ENCODE data around the gene SHC3. TPM values are rescaled to one million over a fixed set of nuclear protein-coding genes. Genes with fewer than 3 reads are reported as not detected.

Gene SHC3
- total RNA-seq, 3 donors from 2014 or later (not counting 1 experiment from before 2014, with no cell fraction given): 0.02 to 0.09 (median 0.08) TPM

GRCh38 chr9:88973281-88974045 lies 205.2 kb downstream of the SHC3 start:
- no peak overlapping the region for H3K4me3 ChIP-seq (ENCODE audit: low read length)
- H3K27ac ChIP-seq (ENCODE audit: low read length): no peak overlapping the region
- Mint-ChIP-seq H3K27me3 (ENCODE audit: low read depth in 2 of 2) (peaks cover 0 to 10% of the 10 kb centered on the region in 2 donors), H3K27ac (no peak overlapping the region), H3K36me3 (no peaks in the 10 kb centered on the region), H3K4me3 (no peak overlapping the region), H3K9me3 (no peaks in the 10 kb centered on the region), H3K4me1 (no peaks in the 10 kb centered on the region)
- H3K9me3 ChIP-seq (ENCODE audit: control insufficient read depth, insufficient read depth, low read length): no peaks in the 10 kb centered on the region
- DNase-seq (no peak), ATAC-seq (no peak)
- H3K27me3 ChIP-seq (ENCODE audit: control insufficient read depth, insufficient read depth, low read length): no peaks in the 10 kb centered on the region
- TF ChIP-seq CTCF (IDR thresholded peaks at IDR 0.05): no peak
- intact Hi-C loops (cut with micrococcal nuclease): no loop called here
- no peaks in the 10 kb centered on the region for H3K36me3 ChIP-seq (ENCODE audit: control insufficient read depth, insufficient read depth, low read length)
- no peaks in the 10 kb centered on the region for H3K4me1 ChIP-seq (ENCODE audit: control insufficient read depth, insufficient read depth, low read length)
- WGBS (ENCODE audit: insufficient coverage): 94% methylated on average over 12 of the region's 12 CpGs

DNA sequence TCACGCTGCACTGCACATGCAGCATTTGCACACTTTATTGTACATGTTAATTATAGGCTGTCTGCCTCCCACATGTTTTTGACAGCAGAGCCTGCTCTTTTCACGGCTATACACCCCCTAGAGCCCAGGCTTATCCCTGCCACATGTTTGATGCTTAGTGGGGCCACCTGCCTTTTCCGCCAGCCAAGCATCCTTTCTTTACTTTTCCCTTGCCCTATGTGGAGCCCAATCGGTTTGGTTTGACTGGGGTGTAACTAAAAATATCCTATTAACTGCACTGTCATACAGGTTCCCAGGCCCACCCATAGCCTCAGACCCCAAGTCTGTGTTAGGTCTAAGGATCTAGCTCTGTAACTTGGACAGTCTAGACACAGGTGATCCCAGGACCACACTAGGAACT lies 206.2 kb downstream of the SHC3 start:
- no peaks in the 10 kb centered on the region for H3K9me3 Mint-ChIP-seq
- Histone ChIP-seq H3K4me1 (ENCODE audit: control insufficient read depth, insufficient read depth, low read length) (no peaks in the 10 kb centered on the region), H3K27ac (ENCODE audit: low read length) (no peak overlapping the region), H3K9me3 (ENCODE audit: control insufficient read depth, insufficient read depth, low read length) (no peaks in the 10 kb centered on the region), H3K27me3 (ENCODE audit: control insufficient read depth, insufficient read depth, low read length) (no peaks in the 10 kb centered on the region), H3K4me3 (ENCODE audit: low read length) (no peak overlapping the region), H3K36me3 (ENCODE audit: control insufficient read depth, insufficient read depth, low read length) (no peaks in the 10 kb centered on the region)
- H3K27me3 Mint-ChIP-seq (ENCODE audit: low read depth in 2 of 2): peaks cover 0 to 10% of the 10 kb centered on the region in 2 donors
- 76% methylated on average over 4 of the region's 4 CpGs for WGBS (ENCODE audit: insufficient coverage)
- no peaks in the 10 kb centered on the region for H3K4me1 Mint-ChIP-seq
- H3K27ac Mint-ChIP-seq: no peak overlapping the region
- intact Hi-C loops (cut with micrococcal nuclease): no loop called here
- DNase-seq: no peak
- no peaks in the 10 kb centered on the region for H3K36me3 Mint-ChIP-seq
- no peak for TF ChIP-seq CTCF (IDR thresholded peaks at IDR 0.05)
- no peak overlapping the region for H3K4me3 Mint-ChIP-seq
- no peak for ATAC-seq

GRCh38 chr9:88971131-88971960 lies 207.3 kb downstream of the SHC3 start:
- Histone ChIP-seq H3K27me3 (ENCODE audit: control insufficient read depth, insufficient read depth, low read length) (no peaks in the 10 kb centered on the region), H3K36me3 (ENCODE audit: control insufficient read depth, insufficient read depth, low read length) (no peaks in the 10 kb centered on the region), H3K27ac (ENCODE audit: low read length) (no peak overlapping the region), H3K9me3 (ENCODE audit: control insufficient read depth, insufficient read depth, low read length) (no peaks in the 10 kb centered on the region), H3K4me3 (ENCODE audit: low read length) (no peak overlapping the region), H3K4me1 (ENCODE audit: control insufficient read depth, insufficient read depth, low read length) (no peaks in the 10 kb centered on the region)
- Mint-ChIP-seq H3K27me3 (ENCODE audit: low read depth in 2 of 2) (peaks cover 0 to under 1% of the 10 kb centered on the region in 2 donors), H3K4me3 (no peak overlapping the region), H3K27ac (no peak overlapping the region), H3K4me1 (no peaks in the 10 kb centered on the region), H3K9me3 (no peaks in the 10 kb centered on the region), H3K36me3 (no peaks in the 10 kb centered on the region)
- DNase-seq (no peak), ATAC-seq (no peak)
- intact Hi-C loops (cut with micrococcal nuclease): no loop called here
- no peak for TF ChIP-seq CTCF (IDR thresholded peaks at IDR 0.05)
- WGBS (ENCODE audit: insufficient coverage): 90% methylated on average over 23 of the region's 23 CpGs

Data from natural killer cell (primary cell).